NCI-H2107 (cell line): Measurements from ENCODE around the gene EBF4.
A peak's percentile ranks its signal among the peaks of the same experiment; 100 is the strongest.
"Not testable (repeated sequence)": the region's sequence is repeated elsewhere in the genome, so short reads cannot be mapped to it uniquely, and the experiment has no call there.

Experiments
- DNase-seq: peaks from one replicate; lab custom pipeline; 2025; lab: John Stamatoyannopoulos, UW

EBF4 gene

GRCh38 chr20:2757969-2758368, 65.4 kb downstream of the EBF4 start:
- no peak for DNase-seq

GRCh38 chr20:2759143-2759542, 66.6 kb downstream of the EBF4 start:
- no peak for DNase-seq

GRCh38 chr20:2759603-2760296, 67.2 kb downstream of the EBF4 start:
- DNase-seq: no peak

- DNase-seq: no peak
Observed at GRCh38 chr20:2760297-2760951, 67.8 kb downstream of the EBF4 start.

GRCh38 chr20:2760952-2761305, 68.3 kb downstream of the EBF4 start:
- DNase-seq: no peak

GRCh38 chr20:2761885-2762284, 69.3 kb downstream of the EBF4 start:
- no peak for DNase-seq

GRCh38 chr20:2762578-2763131, 70.1 kb downstream of the EBF4 start:
- DNase-seq: peak; percentile 12

GRCh38 chr20:2763186-2763585, 70.6 kb downstream of the EBF4 start:
- DNase-seq: no peak

GRCh38 chr20:2767768-2768631, 75.4 kb downstream of the EBF4 start:
- no peak for DNase-seq

- no peak for DNase-seq
Observed at GRCh38 chr20:2768632-2769015, 76.0 kb downstream of the EBF4 start.

- not testable (repeated sequence) for DNase-seq
Observed at GRCh38 chr20:2770091-2770490, 77.5 kb downstream of the EBF4 start.

- DNase-seq: no peak
Observed at GRCh38 chr20:2771631-2772080, 79.1 kb downstream of the EBF4 start.

GRCh38 chr20:2773812-2774211, 81.2 kb downstream of the EBF4 start:
- DNase-seq: no peak

GRCh38 chr20:2775139-2775538, 82.6 kb downstream of the EBF4 start:
- DNase-seq: no peak

GRCh38 chr20:2778602-2779321, 86.2 kb downstream of the EBF4 start:
- no peak for DNase-seq

- DNase-seq: no peak
Observed at GRCh38 chr20:2780948-2781347, 88.4 kb downstream of the EBF4 start.

GRCh38 chr20:2783908-2784566, 91.5 kb downstream of the EBF4 start:
- no peak for DNase-seq

GRCh38 chr20:2793471-2793870, 100.9 kb downstream of the EBF4 start:
- DNase-seq: no peak

- no peak for DNase-seq
Observed at GRCh38 chr20:2794202-2794748, 101.7 kb downstream of the EBF4 start.

- no peak for DNase-seq
Observed at GRCh38 chr20:2794866-2795447, 102.4 kb downstream of the EBF4 start.

- no peak for DNase-seq
Observed at GRCh38 chr20:2795451-2795850, 102.9 kb downstream of the EBF4 start.
